SJSA1 (cell line): ENCODE results near the gene UFSP2. TPM values are rescaled to one million over a fixed set of nuclear protein-coding genes. Genes with fewer than 3 reads are reported as not detected.
"Not testable (repeated sequence)": the region's sequence is repeated elsewhere in the genome, so short reads cannot be mapped to it uniquely, and the experiment has no call there.

Experiments used
- DNase-seq, 2 experiments: peaks; one replicate each; pipeline ENCODE4 v3.0.0-alpha.2; 2015 to 2020; ENCODE audit warnings: low spot score in 2 of 2, low read depth in 1 of 2
- H3K27ac ChIP-seq: fragments of 250-450 bp; sonication (Bioruptor Pico); 2 replicates; pipeline ENCODE4 v1.5.1; 2020; ENCODE audit warnings: mild to moderate bottlenecking, moderate library complexity
- H3K27me3 ChIP-seq: fragments of 250-450 bp; sonication (Bioruptor Pico); replicated peaks from 2 replicates; pipeline ENCODE4 v1.5.1; 2020; ENCODE audit warnings: mild to moderate bottlenecking, moderate library complexity
- H3K36me3 ChIP-seq: fragments of 250-450 bp; sonication (Bioruptor Pico); 2 replicates; pipeline ENCODE4 v1.5.1; 2020; ENCODE audit warnings: mild to moderate bottlenecking
- H3K4me1 ChIP-seq: fragments of 250-450 bp; sonication (Bioruptor Pico); replicated peaks from 2 replicates; pipeline ENCODE4 v1.6.1; 2021; ENCODE audit warnings: mild to moderate bottlenecking
- H3K4me3 ChIP-seq: fragments of 250-450 bp; sonication (Bioruptor Pico); 2 replicates; pipeline ENCODE4 v1.5.1; 2020; ENCODE audit warnings: mild to moderate bottlenecking
- H3K9me3 ChIP-seq: fragments of 250-450 bp; sonication (Bioruptor Pico); replicated peaks from 2 replicates; pipeline ENCODE4 v1.5.1; 2020; ENCODE audit warnings: mild to moderate bottlenecking
- total RNA-seq: library from RNA; depleted of rRNA; stranded (reverse); fragments of >200 nt; shearing (Covaris generic); gene quantifications from 2 replicates; pipeline ENCODE4 v1.2.3, GENCODE V29; 2014; rRNA removed

Gene UFSP2
- total RNA-seq, 1 experiment from 2014 or later = 32.1 TPM

DNA sequence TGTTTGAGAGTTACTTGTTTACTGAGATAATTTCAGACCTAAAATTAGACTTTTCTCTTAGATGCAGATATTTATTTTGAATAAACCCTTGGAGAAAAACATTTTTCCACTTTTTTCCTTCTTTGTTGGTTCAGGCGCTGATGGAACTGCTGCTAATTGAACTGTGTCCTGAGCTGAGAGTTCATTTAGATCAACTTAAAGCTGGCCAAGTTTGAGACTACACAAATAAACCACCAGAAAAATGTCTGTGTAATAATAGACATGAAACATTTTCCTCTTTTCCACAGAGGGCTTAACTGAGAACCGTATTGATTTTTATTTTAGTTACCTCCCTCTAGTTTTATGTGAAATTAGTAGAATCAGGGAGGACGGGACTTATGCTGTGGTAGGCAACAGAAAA is 62.5 kb downstream of the UFSP2 start:
- no peaks in the 10 kb centered on the region for H3K27me3 ChIP-seq
- H3K9me3 ChIP-seq = no peaks in the 10 kb centered on the region
- H3K4me3 ChIP-seq = no peak overlapping the region
- no peak for DNase-seq
- H3K27ac ChIP-seq = no peak overlapping the region
- no peaks in the 10 kb centered on the region for H3K36me3 ChIP-seq
- H3K4me1 ChIP-seq = peaks cover 18% of the 10 kb centered on the region

DNA sequence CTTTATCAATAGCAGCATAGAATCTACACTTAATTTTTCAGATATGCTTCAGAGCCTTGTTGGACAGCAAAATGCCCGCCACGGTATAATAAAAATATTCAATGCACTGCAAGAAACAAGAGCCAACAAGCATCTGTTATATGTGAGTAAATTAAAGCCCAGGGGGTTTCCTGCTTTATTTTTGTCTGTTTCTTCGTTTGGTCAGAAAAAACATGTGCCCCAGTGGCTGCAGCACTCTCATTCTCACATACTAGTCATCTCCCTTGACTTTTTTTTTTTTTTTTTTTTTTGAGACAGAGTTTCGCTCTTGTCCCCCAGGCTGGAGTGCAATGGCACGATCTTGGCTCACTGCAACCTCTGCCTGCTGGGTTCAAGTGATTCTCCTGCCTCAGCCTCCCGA is 63.2 kb downstream of the UFSP2 start:
- peaks cover 25% of the 10 kb centered on the region for H3K4me1 ChIP-seq
- DNase-seq = not testable (repeated sequence)

DNA sequence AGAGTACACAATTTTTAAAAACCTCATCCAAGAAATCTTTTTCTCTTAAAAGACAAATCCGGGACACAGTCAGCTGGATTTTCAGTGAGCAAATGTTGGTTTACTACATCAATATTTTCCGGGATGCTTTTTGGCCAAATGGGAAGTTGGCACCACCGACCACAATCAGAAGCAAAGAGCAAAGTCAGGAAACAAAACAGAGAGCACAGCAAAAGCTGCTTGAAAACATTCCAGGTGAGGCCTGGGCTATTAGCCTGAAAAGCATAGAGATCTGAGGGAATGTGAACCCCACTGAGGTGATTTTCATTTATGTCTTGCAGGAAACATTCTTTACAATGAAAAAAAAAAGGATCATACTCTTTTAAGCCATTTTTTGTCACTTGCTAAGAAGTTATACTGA is 63.9 kb downstream of the UFSP2 start:
- Histone ChIP-seq H3K4me3 (no peak overlapping the region), H3K36me3 (no peaks in the 10 kb centered on the region), H3K27me3 (no peaks in the 10 kb centered on the region), H3K4me1 (peaks cover 27% of the 10 kb centered on the region), H3K9me3 (no peaks in the 10 kb centered on the region), H3K27ac (no peak overlapping the region)
- no peak for DNase-seq

More for the DNA sequence above, 63.2 kb downstream of the UFSP2 start:
- not testable (repeated sequence) for H3K27me3 ChIP-seq, H3K9me3 ChIP-seq, H3K36me3 ChIP-seq, H3K27ac ChIP-seq, H3K4me3 ChIP-seq

DNA sequence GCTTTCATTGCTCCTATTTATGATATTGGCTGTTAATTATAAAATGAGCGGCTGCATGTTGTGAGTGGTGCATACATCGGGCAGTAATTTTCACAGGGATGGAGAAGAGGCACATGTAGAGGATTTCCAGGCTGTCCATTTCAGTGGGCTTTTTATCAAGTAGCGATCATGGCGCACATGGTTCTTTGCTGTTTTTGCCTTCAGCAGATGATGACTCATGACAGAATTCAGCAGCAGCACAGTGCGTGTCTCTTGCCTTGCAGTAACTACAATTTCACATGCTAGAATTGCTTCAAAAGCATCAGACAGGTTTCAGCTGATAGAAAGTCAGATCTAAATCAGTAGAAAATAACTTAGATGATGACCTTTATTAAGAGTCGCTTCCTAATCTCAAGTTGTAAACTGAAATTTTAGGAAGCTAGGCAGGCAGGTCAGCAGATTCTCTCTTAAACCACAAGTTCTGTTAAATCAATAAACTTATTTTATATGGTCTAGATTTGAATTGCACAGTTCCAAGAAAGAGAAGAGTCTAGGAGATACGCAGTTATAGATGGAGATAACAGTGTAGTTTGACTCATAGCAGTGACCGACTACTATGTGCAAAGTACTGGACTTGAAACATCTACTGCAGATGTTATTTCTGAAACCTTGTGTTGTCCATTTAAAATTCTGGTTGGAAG is 65.9 kb downstream of the UFSP2 start:
- Histone ChIP-seq H3K27ac (no peak overlapping the region), H3K36me3 (no peaks in the 10 kb centered on the region), H3K9me3 (no peaks in the 10 kb centered on the region), H3K27me3 (no peaks in the 10 kb centered on the region), H3K4me1 (peaks cover 27% of the 10 kb centered on the region), H3K4me3 (no peak overlapping the region)
- peak in 1 of 2 experiments; percentile 10 for DNase-seq

DNA sequence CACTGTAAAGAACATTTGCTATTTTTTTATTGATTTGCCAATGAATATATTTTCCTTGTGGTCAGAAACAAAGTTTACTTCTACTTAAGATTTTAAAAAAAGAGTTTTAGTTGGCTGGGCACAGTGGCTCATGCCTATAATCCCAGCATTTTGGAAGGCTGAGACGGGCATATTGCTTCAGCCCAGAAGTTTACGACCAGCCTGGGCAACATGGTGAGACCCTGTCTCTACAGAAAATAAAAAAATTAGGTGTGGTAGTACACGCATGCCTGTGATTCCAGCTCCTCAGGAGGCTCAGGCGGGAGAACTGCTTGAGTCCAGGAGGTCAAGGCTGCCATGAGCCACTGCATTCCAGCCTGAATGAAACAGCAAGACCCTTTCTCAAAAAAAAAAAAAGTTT is 66.8 kb downstream of the UFSP2 start:
- Histone ChIP-seq H3K9me3 (no peaks in the 10 kb centered on the region), H3K27me3 (no peaks in the 10 kb centered on the region), H3K4me1 (peaks cover 27% of the 10 kb centered on the region), H3K27ac (peak overlapping the region; percentile 64), H3K4me3 (no peak overlapping the region), H3K36me3 (0 out of 2 replicates have a peak, but pooled peaks cover 2% of the 10 kb centered on the region)
- DNase-seq = peak in 1 of 2 experiments; percentile 48

DNA sequence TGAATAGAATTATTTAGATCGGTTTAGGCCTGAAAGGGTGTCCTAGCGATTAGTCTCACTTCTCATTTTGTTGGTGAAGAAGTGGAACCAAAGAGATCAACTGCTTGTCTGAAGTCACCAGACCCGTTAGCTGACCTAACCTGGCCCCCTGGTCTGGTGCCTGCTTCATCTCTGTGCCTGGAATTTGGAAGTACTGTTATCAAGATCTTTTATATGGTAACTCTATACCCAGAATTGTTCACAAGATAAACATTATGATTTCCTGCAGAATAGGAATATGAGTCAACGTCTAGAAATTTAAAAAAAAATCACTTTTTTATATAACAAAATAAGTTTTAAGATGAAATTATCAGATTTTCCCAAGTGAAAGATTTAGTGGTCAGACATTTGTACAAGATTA is 67.2 kb downstream of the UFSP2 start:
- H3K36me3 ChIP-seq = 0 out of 2 replicates have a peak, but pooled peaks cover 3% of the 10 kb centered on the region
- H3K27ac ChIP-seq = peak overlapping the region; percentile 64
- no peaks in the 10 kb centered on the region for H3K9me3 ChIP-seq
- H3K27me3 ChIP-seq = no peaks in the 10 kb centered on the region
- H3K4me1 ChIP-seq = peaks cover 27% of the 10 kb centered on the region
- H3K4me3 ChIP-seq = no peak overlapping the region
- DNase-seq = peak in 1 of 2 experiments; percentile 48

DNA sequence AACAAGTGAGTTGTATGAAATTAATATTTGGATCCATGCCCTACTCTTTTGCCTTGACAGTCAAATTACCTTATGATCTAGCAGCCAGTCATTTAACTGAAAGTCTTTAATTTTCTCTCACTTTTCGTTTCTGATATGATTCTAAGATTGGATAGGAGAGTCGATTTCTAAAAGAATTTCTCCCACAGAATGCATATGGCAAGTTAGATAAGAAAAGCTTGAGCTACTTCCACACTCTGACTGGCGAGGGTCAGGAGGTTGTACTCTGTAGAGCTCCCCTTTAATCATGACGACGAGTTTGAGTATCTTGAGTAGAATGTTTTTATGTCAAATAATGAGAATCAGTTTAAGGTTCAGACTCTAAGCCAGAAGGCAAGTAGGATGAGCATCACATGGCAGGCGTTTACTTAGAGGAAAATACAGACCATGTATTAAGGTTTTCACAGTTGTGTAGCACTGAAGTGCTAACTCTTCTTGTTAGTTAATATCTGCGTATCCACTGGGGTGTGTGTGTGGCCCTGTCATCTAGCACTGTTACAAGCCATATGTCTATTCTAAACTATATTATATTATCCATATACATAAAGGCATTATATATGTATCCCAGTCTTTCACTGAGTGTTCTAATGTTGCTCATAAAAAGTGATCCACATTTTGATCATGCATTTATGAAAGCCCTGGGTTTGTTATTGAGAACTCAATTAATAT is 67.9 kb downstream of the UFSP2 start:
- Histone ChIP-seq H3K4me3 (no peak overlapping the region), H3K36me3 (0 out of 2 replicates have a peak, but pooled peaks cover 3% of the 10 kb centered on the region), H3K27me3 (no peaks in the 10 kb centered on the region), H3K9me3 (no peaks in the 10 kb centered on the region), H3K27ac (peak overlapping the region; percentile 64), H3K4me1 (peaks cover 27% of the 10 kb centered on the region)
- DNase-seq = no peak

DNA sequence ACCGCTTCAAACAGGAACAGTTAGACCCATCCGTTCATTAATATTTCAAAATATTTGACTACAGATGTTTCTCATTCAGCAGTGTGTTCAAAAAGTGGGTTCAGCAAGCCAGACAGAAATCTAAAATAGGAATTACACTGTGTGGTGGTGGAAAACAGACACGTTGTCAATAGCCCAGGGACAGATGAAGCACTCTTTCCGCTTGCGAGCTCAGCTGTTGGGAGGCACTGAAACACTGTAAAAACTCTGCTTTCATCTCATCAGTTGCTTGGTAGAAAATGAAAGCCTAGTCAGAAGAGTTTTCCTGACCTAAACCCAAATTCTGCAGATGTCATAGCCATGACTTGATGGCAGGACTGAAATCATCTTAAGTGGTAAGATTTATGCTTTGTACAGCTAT is 68.6 kb downstream of the UFSP2 start:
- H3K4me1 ChIP-seq = peaks cover 27% of the 10 kb centered on the region
- no peak overlapping the region for H3K27ac ChIP-seq
- 0 out of 2 replicates have a peak, but pooled peaks cover 3% of the 10 kb centered on the region for H3K36me3 ChIP-seq
- H3K4me3 ChIP-seq = no peak overlapping the region
- H3K9me3 ChIP-seq = no peaks in the 10 kb centered on the region
- DNase-seq = no peak
- H3K27me3 ChIP-seq = no peaks in the 10 kb centered on the region

DNA sequence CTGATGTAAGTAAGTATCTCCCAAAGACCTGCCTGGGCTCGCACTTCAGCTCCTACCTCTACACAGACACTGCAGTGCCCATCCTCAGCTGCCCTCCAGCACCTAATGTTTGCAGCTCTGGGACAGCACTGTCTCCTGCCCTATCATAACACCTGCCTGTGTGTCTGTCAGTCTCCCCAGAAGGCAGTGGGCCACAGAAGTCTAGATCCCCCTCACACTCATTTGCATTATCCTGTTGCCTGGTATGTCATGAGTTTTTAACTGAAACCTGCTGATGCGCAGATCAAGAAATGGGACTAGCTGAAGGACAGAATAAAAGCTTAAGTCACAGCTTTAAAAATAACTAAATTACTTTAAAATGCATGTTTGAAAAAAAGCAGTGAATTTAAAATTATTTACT is 73.0 kb downstream of the UFSP2 start:
- DNase-seq = no peak
- Histone ChIP-seq H3K36me3 (peaks cover 8% of the 10 kb centered on the region), H3K4me3 (no peak overlapping the region), H3K4me1 (peaks cover 4% of the 10 kb centered on the region), H3K9me3 (no peaks in the 10 kb centered on the region), H3K27ac (no peak overlapping the region), H3K27me3 (no peaks in the 10 kb centered on the region)

DNA sequence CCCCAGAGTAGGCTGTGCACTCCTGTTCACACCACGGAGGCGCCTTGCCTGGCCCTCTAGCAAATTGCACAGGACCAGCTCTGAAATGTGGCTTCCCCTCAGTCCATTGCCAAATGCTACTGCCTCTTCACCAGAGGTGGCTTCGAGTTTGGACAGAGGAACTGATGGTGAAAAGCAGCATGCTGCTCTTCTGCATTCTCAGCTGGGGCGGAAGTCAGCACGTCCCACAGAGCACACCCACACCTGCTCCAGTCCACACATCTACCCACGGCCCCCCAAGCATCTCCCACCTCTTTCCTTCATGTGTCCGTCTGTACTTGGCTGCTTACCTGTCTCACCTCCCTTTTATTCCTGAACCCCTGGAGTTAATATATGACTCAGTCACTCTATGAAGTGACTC is 73.6 kb downstream of the UFSP2 start:
- Histone ChIP-seq H3K4me3 (no peak overlapping the region), H3K36me3 (peaks cover 8% of the 10 kb centered on the region), H3K27me3 (no peaks in the 10 kb centered on the region), H3K4me1 (peaks cover 6% of the 10 kb centered on the region), H3K27ac (no peak overlapping the region), H3K9me3 (no peaks in the 10 kb centered on the region)
- no peak for DNase-seq

DNA sequence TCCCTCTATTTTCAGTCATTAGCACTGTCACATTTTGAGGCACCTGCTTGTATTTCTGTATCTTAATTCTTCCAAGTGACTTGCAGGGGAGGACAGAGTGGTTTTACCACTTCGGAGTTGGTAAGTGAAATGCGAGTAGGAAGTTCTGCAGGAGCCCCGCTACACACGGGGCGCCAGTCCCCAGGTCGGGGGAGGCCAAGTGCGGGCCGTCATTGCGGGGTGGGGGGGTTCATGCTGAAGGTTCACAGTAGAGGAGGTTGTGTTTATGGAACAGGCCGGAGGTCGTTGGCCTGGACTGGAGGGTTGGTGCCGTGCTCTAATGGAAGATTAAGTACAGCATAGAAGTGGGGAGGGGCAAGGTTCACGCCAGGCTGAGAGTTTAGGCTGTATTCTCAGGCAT is 74.1 kb downstream of the UFSP2 start:
- Histone ChIP-seq H3K4me1 (peaks cover 11% of the 10 kb centered on the region), H3K36me3 (peaks cover 8% of the 10 kb centered on the region), H3K9me3 (no peaks in the 10 kb centered on the region), H3K4me3 (no peak overlapping the region), H3K27me3 (no peaks in the 10 kb centered on the region), H3K27ac (no peak overlapping the region)
- no peak for DNase-seq

Other genes with a start within 250 kb of the UFSP2 start
- gene CFAP97, start 222.0 kb downstream of the UFSP2 start, total RNA-seq = 19.6 and 28.8 TPM in 2 replicates
- 22.3 and 23.0 TPM in 2 replicates for gene SNX25, start 216.4 kb downstream of the UFSP2 start, total RNA-seq
- gene LRP2BP, start 30.0 kb downstream of the UFSP2 start, total RNA-seq = 0.22 and 0.29 TPM in 2 replicates
- 5.4 and 15.1 TPM in 2 replicates for gene ANKRD37, start 29.1 kb downstream of the UFSP2 start, total RNA-seq
- gene CCDC110, start 45.8 kb upstream of the UFSP2 start, total RNA-seq = 0.19 and 0.71 TPM in 2 replicates
- 87.3 and 157 TPM in 2 replicates for gene PDLIM3, start 109.5 kb upstream of the UFSP2 start, total RNA-seq